ENCODE data around the gene TMEM182. TPM values are rescaled to one million over a fixed set of nuclear protein-coding genes. Genes with fewer than 3 reads are reported as not detected.

Gene TMEM182
- total RNA-seq, 1 donor from 2014 or later, result 386 TPM

Other genes with a start within 250 kb of the TMEM182 start
- gene SLC9A2, start 142.5 kb upstream of the TMEM182 start, total RNA-seq, result 2.4 TPM